Measurements from ENCODE around the gene GSG1.
"Not testable (repeated sequence)": the region's sequence is repeated elsewhere in the genome, so short reads cannot be mapped to it uniquely, and the experiment has no call there.

The GSG1 gene

DNA sequence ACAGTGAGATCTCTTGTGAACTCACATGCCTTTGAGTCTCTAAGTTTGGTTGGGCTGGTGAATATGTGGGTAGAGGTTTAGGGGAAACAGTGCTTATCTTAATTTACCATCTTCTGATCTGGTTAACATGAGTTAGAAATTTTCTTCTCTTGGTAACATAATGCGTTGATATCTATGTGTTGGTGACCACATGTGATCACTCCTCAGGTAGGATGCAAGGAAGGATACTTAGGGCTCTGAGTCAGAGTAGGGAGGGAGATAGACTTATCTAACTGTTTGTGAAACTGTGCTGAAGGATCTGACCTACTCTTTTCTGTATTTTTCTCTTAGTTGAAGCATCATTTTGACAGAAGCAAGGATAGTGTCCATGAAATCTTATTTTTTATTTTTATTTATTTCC is 36.1 kb downstream of the GSG1 start:
- H3K27ac ChIP-seq, result no peak overlapping the region
- no peaks in the 10 kb centered on the region for H3K4me1 ChIP-seq (ENCODE audit: control insufficient read depth in 1 of 2, insufficient read depth in 1 of 2, low read depth in 1 of 2, low read length in 1 of 2)
- TF ChIP-seq, protein P1, sequence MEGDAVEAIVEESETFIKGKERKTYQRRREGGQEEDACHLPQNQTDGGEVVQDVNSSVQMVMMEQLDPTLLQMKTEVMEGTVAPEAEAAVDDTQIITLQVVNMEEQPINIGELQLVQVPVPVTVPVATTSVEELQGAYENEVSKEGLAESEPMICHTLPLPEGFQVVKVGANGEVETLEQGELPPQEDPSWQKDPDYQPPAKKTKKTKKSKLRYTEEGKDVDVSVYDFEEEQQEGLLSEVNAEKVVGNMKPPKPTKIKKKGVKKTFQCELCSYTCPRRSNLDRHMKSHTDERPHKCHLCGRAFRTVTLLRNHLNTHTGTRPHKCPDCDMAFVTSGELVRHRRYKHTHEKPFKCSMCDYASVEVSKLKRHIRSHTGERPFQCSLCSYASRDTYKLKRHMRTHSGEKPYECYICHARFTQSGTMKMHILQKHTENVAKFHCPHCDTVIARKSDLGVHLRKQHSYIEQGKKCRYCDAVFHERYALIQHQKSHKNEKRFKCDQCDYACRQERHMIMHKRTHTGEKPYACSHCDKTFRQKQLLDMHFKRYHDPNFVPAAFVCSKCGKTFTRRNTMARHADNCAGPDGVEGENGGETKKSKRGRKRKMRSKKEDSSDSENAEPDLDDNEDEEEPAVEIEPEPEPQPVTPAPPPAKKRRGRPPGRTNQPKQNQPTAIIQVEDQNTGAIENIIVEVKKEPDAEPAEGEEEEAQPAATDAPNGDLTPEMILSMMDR (IDR thresholded peaks at IDR 0.05), result no peak
- no peak overlapping the region for H3K4me3 ChIP-seq (ENCODE audit: low read depth in 1 of 2, low read length in 1 of 2)
- no peaks in the 10 kb centered on the region for H3K36me3 ChIP-seq
- no peaks in the 10 kb centered on the region for H3K27me3 ChIP-seq
- H3K9me3 ChIP-seq, result no peaks in the 10 kb centered on the region

DNA sequence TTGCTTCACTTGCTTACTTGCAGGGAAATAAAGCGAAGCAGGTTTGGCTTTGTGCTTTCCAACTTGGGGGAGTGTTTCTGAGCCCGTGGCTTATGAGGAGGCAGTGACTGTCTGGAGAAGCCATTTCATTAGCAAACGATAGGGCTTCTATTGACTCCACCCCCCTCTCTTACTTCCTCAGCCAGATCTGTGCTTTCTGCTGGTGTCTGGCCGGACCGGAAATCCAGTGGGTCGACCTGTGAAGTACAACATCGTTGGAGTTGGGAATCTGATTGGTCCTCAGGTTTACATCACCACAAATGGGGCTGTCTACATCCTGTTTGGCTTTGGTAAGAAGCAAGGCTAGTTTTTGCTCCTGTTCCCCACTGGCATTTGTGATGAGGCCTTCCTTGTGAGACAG is 37.0 kb downstream of the GSG1 start:
- Histone ChIP-seq H3K4me1 (ENCODE audit: control insufficient read depth in 1 of 2, insufficient read depth in 1 of 2, low read depth in 1 of 2, low read length in 1 of 2) (no peaks in the 10 kb centered on the region), H3K27ac (no peak overlapping the region), H3K36me3 (no peaks in the 10 kb centered on the region), H3K4me3 (ENCODE audit: low read depth in 1 of 2, low read length in 1 of 2) (no peak overlapping the region), H3K27me3 (no peaks in the 10 kb centered on the region), H3K9me3 (no peaks in the 10 kb centered on the region)
- TF ChIP-seq, protein P1 (IDR thresholded peaks at IDR 0.05), result no peak

DNA sequence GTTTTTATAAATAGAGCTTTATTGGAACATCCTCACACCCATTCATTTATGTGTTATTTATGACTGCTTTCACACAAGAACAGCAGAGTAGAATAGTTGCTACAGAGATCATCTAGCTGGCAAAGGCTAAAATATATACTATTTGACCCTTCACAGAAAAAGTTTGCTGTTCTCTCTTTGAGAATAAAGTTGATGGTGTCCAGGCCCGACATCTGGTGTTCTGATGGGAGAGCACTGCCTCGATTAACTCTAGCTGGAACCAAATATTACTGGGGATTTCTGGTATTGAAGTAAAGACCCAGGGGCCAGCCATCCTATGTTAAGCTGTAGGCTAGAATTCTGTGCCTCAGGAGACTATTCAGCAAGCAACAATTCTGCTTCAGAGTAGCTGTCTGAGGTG is 37.5 kb downstream of the GSG1 start:
- Histone ChIP-seq H3K27me3 (no peaks in the 10 kb centered on the region), H3K36me3 (no peaks in the 10 kb centered on the region), H3K4me1 (ENCODE audit: control insufficient read depth in 1 of 2, insufficient read depth in 1 of 2, low read depth in 1 of 2, low read length in 1 of 2) (no peaks in the 10 kb centered on the region), H3K27ac (no peak overlapping the region), H3K9me3 (no peaks in the 10 kb centered on the region), H3K4me3 (ENCODE audit: low read depth in 1 of 2, low read length in 1 of 2) (no peak overlapping the region)
- TF ChIP-seq, protein P1 (IDR thresholded peaks at IDR 0.05), result no peak

DNA sequence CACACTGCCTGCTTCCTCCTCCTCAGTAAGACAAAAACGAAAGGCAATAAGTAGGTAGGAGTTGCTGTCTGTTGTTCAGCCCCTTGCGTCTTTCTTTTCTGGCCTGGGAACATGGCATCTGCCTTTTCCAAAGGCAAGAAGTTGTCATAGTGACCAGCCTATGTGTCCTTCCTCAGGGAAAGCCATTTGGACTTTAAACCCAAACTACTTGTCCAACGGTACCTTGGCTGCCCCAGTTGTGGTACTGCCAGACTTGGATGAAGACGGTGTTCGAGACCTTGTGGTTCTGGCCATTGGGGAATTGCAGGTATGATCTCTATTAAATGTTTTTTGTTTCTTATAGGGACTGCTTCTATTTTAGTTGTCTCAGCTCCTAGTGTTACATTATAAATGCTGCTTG is 40.8 kb downstream of the GSG1 start:
- no peaks in the 10 kb centered on the region for H3K27me3 ChIP-seq
- H3K9me3 ChIP-seq, result no peaks in the 10 kb centered on the region
- H3K36me3 ChIP-seq, result no peaks in the 10 kb centered on the region
- TF ChIP-seq, protein P1 (IDR thresholded peaks at IDR 0.05), result no peak
- H3K27ac ChIP-seq, result no peak overlapping the region
- H3K4me3 ChIP-seq (ENCODE audit: low read depth in 1 of 2, low read length in 1 of 2), result no peak overlapping the region
- no peaks in the 10 kb centered on the region for H3K4me1 ChIP-seq (ENCODE audit: control insufficient read depth in 1 of 2, insufficient read depth in 1 of 2, low read depth in 1 of 2, low read length in 1 of 2)

DNA sequence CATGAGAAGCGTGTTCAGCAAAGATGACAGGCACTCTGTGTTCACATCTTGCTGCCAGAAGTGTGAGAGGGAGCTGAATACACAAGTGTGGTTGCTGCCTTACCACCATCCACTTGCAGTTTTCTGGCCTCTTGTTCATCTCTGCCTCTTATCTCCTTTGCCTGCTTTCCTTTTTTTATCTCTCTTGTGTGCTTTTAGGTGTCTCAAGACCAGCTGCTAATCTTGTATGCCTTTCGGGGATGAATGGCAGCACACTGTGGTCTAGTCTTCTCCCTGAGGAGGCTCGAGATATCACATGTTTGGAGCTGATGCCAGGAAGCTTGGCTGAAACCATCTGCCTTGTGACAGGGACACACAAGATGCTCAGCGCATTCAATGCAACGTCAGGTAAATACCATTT is 42.1 kb downstream of the GSG1 start:
- Histone ChIP-seq H3K9me3 (no peaks in the 10 kb centered on the region), H3K27me3 (no peaks in the 10 kb centered on the region), H3K36me3 (no peaks in the 10 kb centered on the region), H3K27ac (no peak overlapping the region), H3K4me1 (ENCODE audit: control insufficient read depth in 1 of 2, insufficient read depth in 1 of 2, low read depth in 1 of 2, low read length in 1 of 2) (no peaks in the 10 kb centered on the region), H3K4me3 (ENCODE audit: low read depth in 1 of 2, low read length in 1 of 2) (no peak overlapping the region)
- TF ChIP-seq, protein P1 (IDR thresholded peaks at IDR 0.05), result no peak

DNA sequence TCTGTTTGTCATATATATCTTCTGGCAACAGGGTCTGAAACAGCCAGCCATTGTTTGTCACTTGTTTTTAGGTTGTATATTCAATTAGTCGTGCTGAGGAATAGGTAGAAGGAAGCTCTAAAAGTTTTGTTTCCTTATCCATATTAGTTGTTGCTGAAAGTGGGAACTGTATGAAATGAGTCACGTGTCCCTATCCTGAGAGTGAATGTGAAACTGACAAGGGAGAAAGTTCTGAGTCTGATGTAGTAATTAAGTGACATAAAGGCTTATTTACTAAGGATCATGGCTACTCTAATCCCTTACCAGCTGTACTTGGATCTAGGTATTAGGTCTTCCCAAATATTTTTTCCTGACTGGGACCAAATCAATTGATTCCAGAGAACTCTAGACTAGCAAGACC is 42.9 kb downstream of the GSG1 start:
- Histone ChIP-seq H3K36me3 (no peaks in the 10 kb centered on the region), H3K27me3 (no peaks in the 10 kb centered on the region), H3K9me3 (no peaks in the 10 kb centered on the region), H3K4me1 (ENCODE audit: control insufficient read depth in 1 of 2, insufficient read depth in 1 of 2, low read depth in 1 of 2, low read length in 1 of 2) (no peaks in the 10 kb centered on the region), H3K27ac (no peak overlapping the region), H3K4me3 (ENCODE audit: low read depth in 1 of 2, low read length in 1 of 2) (no peak overlapping the region)
- TF ChIP-seq, protein P1 (IDR thresholded peaks at IDR 0.05), result no peak

DNA sequence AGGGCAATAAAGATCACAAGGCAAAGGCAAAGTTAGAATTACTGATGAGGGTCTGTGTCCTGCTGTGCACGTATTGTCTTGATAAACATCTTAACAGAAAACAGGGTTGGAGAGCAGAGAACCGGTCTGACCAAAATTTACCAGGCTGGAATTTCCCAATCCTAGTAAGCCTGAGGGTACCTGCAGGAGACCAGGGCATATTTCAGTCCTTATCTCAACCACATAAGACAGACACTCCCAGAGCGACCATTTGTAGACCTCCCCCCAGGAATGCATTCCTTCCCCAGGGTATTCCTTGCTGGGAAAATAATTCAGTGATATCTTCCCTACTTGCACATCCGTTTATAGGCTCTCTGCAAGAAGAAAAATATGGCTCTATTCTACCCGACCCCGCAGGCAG is 49.9 kb downstream of the GSG1 start:
- H3K4me1 ChIP-seq (ENCODE audit: control insufficient read depth in 1 of 2, insufficient read depth in 1 of 2, low read depth in 1 of 2, low read length in 1 of 2); H3K27me3 ChIP-seq; H3K9me3 ChIP-seq; H3K4me3 ChIP-seq (ENCODE audit: low read depth in 1 of 2, low read length in 1 of 2); H3K36me3 ChIP-seq; H3K27ac ChIP-seq: not testable (repeated sequence)

Measured in neutrophil (primary cell).